Activated CD4-positive, alpha-beta T cell treated with anti-CD3 and anti-CD28 coated beads, Interleukin-2, Interleukin-4, amounts not matched to agents 100 ng/mL and 50 ng/mL, durations not matched to agents 16 hours and 8 hours (primary cell): ENCODE data around the gene TOMM20L.

Experiments used
- DNase-seq: peaks from one replicate; pipeline ENCODE4 v3.0.0-alpha.2; 2020; ENCODE audit warnings: low spot score

TOMM20L gene

DNA sequence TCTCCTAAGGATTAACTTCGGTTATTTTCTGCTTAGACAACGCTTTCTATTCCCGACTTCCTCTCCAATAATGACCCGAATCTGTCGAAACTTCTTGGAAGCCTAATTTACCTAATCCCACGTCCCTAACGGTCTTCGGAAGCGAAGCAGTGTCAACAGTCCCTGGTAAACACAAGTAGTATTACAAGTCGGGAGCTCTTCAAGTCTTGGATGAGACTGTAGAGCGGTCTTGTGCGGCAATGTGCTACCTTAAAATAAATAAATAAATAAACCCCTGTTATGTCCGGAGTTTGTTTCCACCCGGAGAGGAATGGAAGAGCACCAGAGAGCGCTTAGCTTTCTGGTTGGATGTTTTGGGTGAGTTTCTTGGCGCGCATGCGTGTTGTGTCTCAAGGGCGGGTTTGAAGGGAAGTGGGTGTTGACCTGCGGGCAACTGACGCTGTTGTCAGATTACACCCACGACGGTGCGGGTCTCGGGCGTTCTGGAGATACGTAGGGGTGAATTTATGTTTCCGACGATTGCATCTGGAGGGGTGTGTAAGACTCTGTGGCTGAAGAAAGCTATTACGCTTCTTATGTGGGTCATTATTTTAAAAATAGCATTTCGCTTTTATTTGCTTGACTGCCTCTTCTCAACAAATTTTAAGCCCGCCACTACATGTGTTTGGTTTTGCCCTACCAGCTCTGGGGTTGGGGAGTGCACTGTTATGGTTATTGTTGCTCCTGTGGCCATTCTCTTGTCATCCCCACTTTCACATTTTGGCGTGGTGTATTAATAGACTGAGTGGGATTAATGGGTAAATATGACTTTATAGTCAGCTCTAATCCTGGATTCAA is 31.8 kb downstream of the TOMM20L start, which contains the start of the genes KIAA0586 and TIMM9:
KIAA0586 (plus strand) TSS at position 439 of the 837 bp plus-strand sequence. CDS start 546 bp downstream, outside the sequence.
TIMM9 (minus strand) TSS at position 251 of the 837 bp plus-strand sequence. CDS start 15,586 bp downstream, outside the sequence.
- DNase-seq: peak; percentile 98

DNA sequence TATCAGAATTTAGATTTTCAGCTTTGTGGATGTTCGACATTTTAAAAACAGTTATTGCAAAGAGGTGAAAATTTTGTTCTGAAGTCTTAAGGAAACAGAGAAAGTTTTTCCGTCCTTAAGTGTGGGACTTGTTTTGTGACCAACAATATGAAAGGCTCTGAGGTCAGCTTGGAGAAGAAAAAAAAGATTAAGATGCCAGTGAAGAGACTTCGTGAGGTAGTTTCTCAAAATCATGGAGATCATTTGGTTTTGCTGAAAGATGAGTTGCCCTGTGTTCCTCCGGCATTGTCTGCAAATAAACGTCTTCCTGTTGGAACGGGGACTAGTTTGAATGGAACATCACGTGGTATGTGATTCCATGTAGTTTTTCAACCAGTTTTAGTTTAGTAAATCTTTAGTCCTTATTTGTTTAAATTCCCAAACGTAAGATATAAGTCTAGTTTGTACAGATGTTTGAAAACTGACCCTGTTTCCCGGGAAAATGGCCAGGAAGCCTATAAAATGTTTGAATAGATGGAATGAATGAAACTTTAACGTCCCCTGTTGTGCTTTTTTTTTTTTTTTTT is 32.5 kb downstream of the TOMM20L start:
- peak; percentile 51 for DNase-seq

DNA sequence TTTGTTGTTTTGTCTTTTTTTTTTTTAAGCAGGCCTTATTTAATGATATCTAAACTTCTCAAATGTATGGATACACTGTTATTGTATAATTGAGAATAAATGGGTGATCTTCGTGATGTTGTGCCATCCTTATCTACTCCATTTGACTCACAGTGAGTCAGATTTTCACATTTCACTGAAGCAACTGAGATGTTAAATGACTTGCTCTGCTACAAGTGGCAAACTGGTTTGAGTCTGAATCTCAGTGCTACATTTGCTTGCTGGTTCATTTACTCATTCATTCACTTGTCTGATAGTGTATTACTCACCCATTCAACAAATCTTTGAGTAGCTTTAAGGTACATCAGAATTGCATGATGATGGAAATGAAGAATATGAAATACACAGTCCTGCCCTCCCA is 34.4 kb downstream of the TOMM20L start:
- peak; percentile 86 for DNase-seq

DNA sequence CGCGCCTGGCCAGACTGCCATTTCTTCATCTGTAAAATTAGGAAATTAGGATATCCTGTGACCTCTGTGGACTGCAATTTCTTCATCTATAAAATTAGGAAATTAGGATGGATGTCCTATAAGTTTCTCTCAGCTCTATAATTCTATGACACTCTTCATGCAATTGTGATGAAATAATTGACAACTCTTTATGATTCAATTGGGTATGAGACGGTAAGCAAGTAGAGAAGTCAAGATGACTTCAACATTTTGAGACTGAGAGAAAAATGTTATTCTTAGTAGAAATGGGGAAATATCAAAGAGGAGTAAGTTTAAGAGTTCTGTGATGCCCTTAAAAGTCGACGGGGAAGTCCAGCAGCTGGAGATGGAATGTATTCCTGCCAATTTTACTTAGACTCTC is 43.7 kb downstream of the TOMM20L start:
- DNase-seq: no peak

DNA sequence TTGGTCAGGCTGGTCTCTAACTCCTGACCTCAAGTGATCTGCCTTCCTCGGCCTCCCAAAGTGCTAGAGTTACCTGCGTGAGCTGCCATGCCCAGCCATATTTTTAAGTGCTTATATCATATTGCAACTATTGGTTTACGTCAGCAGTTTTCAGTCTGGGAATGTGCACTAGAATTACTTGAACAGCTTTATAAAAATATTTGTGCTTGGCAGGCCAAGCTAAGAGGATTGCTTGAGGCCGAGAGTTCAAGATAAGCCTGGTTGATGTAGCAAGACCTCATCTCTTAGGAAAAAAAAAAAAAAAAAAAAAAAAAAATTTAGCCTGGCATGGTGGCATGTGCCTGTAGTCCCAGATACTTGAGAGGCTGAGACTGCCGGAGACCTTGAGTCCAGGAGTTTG is 48.9 kb downstream of the TOMM20L start:
- no peak for DNase-seq

DNA sequence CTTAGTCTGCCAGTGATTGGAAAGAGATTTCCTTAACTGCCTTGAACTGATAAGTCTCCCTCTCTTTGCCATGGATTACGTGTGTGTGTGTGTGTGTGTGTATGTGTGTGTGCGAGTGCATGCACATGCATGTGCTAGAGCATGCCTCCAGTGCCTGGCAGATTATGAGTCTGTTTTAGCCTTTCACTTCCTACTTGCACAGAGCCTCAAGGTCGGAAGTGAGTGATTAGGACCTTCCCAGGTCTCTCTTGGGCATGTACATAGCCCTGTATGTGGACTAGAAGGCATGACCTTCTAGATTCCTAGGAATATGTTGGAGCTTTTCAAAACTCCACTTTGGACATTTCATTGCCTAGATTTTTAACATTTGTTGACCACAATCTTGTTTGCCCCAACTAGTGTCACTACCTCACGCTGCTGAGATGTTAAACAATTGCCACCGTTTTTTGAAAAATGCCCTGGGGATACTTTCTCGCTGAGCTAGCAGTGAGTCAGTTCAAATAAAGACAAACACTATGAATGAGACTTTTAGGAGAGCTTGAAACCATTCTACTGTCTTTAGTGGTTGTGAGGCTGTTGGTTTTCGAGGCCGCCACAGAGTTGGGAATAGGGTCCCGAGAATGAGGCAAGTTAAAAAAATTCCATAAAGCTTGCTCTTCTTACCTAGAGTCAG is 60.0 kb downstream of the TOMM20L start:
- DNase-seq: no peak
